ENCODE results near the gene HSPB8.

HSPB8 gene

DNA sequence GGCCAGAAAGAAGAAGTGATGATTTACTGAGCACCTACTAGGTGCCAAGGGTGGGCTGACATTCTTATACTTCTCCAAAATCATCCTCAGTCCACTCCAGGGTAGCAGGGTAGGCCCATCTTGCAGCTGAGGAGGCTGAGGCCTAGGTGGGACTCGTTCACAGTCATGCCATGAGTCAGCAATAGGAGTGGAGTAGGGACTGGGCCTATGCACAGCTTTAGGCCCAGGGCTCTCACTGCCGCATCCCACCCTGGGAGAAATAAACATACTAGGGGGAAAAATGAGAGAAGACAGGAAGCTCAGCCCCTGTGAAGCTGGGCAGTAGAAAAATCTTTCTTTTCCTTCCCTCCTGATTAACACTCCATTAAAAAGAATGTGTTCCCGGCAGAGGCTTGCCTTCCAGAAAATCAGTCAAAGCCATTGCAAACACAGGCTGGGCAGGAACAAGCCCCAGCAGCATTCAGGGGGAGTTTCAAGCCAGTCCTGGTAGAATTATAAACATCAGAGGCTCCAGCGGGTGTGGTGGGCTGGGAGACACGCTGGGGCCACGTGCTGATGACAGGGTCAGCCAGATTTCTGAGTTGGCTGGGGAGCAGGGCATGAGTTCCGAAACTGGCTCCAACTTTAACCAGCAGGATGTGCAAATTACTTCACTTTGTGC is 1.8 kb downstream of the HSPB8 start:
- Histone ChIP-seq H3K9ac (ENCODE audit: low read length) (no peak overlapping the region), H3K4me3 (ENCODE audit: low read depth, low read length, poor library complexity, severe bottlenecking) (no peak overlapping the region), H2AFZ (ENCODE audit: low read length) (no peak overlapping the region)

DNA sequence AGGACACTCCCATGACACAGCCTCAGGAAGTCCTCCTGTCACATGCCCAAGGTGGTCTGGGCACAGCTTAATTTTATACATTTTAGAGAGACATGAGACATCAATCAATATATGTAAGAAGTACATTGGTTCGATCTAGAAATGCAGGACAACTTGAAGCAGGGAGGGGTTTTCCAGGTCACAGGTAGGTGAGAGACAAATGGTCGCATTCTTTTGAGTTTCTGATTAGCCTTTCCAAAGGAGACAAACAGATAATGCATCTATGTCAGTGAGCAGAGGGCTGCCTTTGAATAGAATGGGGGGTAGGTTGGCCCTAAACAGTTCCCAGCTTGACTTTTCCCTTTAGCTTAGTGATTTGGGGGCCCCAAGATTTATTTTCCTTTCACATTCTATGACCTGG is 2.5 kb downstream of the HSPB8 start:
- H2AFZ ChIP-seq (ENCODE audit: low read length) = no peak overlapping the region
- no peaks in the 10 kb centered on the region for H3K9me3 ChIP-seq (ENCODE audit: low read length)
- H3K4me1 ChIP-seq (ENCODE audit: insufficient read depth, low read length, severe bottlenecking) = no peaks in the 10 kb centered on the region
- H4K20me1 ChIP-seq (ENCODE audit: insufficient read depth, low read length) = no peaks in the 10 kb centered on the region
- H3K4me2 ChIP-seq (ENCODE audit: low read length) = no peak overlapping the region
- H3K79me2 ChIP-seq (ENCODE audit: insufficient read depth, low read length) = no peaks in the 10 kb centered on the region
- no peaks in the 10 kb centered on the region for H3F3A ChIP-seq (ENCODE audit: insufficient read depth, low read length)
- H3K27me3 ChIP-seq (ENCODE audit: insufficient read depth, low read length) = no peaks in the 10 kb centered on the region
- TF ChIP-seq, protein P1, sequence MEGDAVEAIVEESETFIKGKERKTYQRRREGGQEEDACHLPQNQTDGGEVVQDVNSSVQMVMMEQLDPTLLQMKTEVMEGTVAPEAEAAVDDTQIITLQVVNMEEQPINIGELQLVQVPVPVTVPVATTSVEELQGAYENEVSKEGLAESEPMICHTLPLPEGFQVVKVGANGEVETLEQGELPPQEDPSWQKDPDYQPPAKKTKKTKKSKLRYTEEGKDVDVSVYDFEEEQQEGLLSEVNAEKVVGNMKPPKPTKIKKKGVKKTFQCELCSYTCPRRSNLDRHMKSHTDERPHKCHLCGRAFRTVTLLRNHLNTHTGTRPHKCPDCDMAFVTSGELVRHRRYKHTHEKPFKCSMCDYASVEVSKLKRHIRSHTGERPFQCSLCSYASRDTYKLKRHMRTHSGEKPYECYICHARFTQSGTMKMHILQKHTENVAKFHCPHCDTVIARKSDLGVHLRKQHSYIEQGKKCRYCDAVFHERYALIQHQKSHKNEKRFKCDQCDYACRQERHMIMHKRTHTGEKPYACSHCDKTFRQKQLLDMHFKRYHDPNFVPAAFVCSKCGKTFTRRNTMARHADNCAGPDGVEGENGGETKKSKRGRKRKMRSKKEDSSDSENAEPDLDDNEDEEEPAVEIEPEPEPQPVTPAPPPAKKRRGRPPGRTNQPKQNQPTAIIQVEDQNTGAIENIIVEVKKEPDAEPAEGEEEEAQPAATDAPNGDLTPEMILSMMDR (IDR thresholded peaks at IDR 0.05; ENCODE audit: low read length) = no peak
- no peak for TF ChIP-seq EZH2 (IDR thresholded peaks at IDR 0.05; ENCODE audit: borderline replicate concordance, low read length)
- no peak overlapping the region for H3K27ac ChIP-seq (ENCODE audit: low read depth, low read length, poor library complexity, severe bottlenecking)
- H3K4me3 ChIP-seq (ENCODE audit: low read depth, low read length, poor library complexity, severe bottlenecking) = no peak overlapping the region
- H3K9me2 ChIP-seq (ENCODE audit: low read depth, low read length) = no peaks in the 10 kb centered on the region
- no peak overlapping the region for H3K9ac ChIP-seq (ENCODE audit: low read length)
- H3K36me3 ChIP-seq (ENCODE audit: insufficient read depth, low read length) = no peaks in the 10 kb centered on the region

More for the DNA sequence above, 1.8 kb downstream of the HSPB8 start:
- H3F3A ChIP-seq (ENCODE audit: insufficient read depth, low read length) = no peaks in the 10 kb centered on the region
- no peaks in the 10 kb centered on the region for H3K79me2 ChIP-seq (ENCODE audit: insufficient read depth, low read length)
- H3K4me1 ChIP-seq (ENCODE audit: insufficient read depth, low read length, severe bottlenecking) = no peaks in the 10 kb centered on the region
- no peak overlapping the region for H3K27ac ChIP-seq (ENCODE audit: low read depth, low read length, poor library complexity, severe bottlenecking)
- TF ChIP-seq EZH2 (IDR thresholded peaks at IDR 0.05; ENCODE audit: borderline replicate concordance, low read length) = no peak
- TF ChIP-seq, protein P1 (IDR thresholded peaks at IDR 0.05; ENCODE audit: low read length) = no peak
- H3K9me3 ChIP-seq (ENCODE audit: low read length) = no peaks in the 10 kb centered on the region
- no peaks in the 10 kb centered on the region for H3K27me3 ChIP-seq (ENCODE audit: insufficient read depth, low read length)
- no peaks in the 10 kb centered on the region for H3K36me3 ChIP-seq (ENCODE audit: insufficient read depth, low read length)
- no peaks in the 10 kb centered on the region for H4K20me1 ChIP-seq (ENCODE audit: insufficient read depth, low read length)
- H3K4me2 ChIP-seq (ENCODE audit: low read length) = no peak overlapping the region
- H3K9me2 ChIP-seq (ENCODE audit: low read depth, low read length) = no peaks in the 10 kb centered on the region

DNA sequence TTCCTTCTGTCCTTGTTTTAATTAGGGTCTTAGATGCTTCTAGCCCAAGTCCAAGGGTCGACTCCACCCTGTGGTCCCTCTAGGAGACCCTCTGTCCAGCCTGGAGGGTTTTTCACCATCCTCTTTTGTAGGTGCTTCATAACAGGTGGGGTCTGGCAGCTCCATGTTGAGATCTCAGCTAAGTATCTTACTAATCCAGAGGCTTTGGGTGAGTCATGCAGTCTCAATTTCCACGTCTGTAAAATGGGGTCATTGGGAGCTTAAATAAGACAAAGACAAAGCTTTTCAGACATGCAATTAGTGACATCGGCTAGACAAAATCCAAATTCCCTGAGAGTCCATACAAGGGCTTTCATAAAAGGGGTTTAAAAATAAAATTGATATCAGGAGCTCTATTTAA is 3.2 kb downstream of the HSPB8 start:
- Histone ChIP-seq H3K9ac (ENCODE audit: low read length) (no peak overlapping the region), H3K4me2 (ENCODE audit: low read length) (no peak overlapping the region), H3K27me3 (ENCODE audit: insufficient read depth, low read length) (no peaks in the 10 kb centered on the region), H3K9me3 (ENCODE audit: low read length) (no peaks in the 10 kb centered on the region), H3K79me2 (ENCODE audit: insufficient read depth, low read length) (no peaks in the 10 kb centered on the region), H3K36me3 (ENCODE audit: insufficient read depth, low read length) (no peaks in the 10 kb centered on the region), H3K27ac (ENCODE audit: low read depth, low read length, poor library complexity, severe bottlenecking) (no peak overlapping the region), H3K9me2 (ENCODE audit: low read depth, low read length) (no peaks in the 10 kb centered on the region), H3F3A (ENCODE audit: insufficient read depth, low read length) (no peaks in the 10 kb centered on the region), H3K4me1 (ENCODE audit: insufficient read depth, low read length, severe bottlenecking) (no peaks in the 10 kb centered on the region), H4K20me1 (ENCODE audit: insufficient read depth, low read length) (no peaks in the 10 kb centered on the region), H3K4me3 (ENCODE audit: low read depth, low read length, poor library complexity, severe bottlenecking) (no peak overlapping the region), H2AFZ (ENCODE audit: low read length) (no peak overlapping the region)
- TF ChIP-seq, protein P1 (IDR thresholded peaks at IDR 0.05; ENCODE audit: low read length) = no peak
- TF ChIP-seq EZH2 (IDR thresholded peaks at IDR 0.05; ENCODE audit: borderline replicate concordance, low read length) = no peak
